NCI-H69 (cell line): ENCODE data around the gene TEN1.

Experiments used
- DNase-seq: peaks from one replicate; lab custom pipeline; 2025; lab: John Stamatoyannopoulos, UW

The TEN1 gene

GRCh38 chr17:75976175-75976848 lies 2.7 kb upstream of the TEN1 start:
- DNase-seq: no peak

- no peak for DNase-seq
Observed at GRCh38 chr17:75979705-75980187, 706 bp downstream of the TEN1 start.

GRCh38 chr17:75980188-75981018 lies 1.4 kb downstream of the TEN1 start:
- DNase-seq: peak; percentile 14

GRCh38 chr17:75981019-75981615 lies 2.1 kb downstream of the TEN1 start:
- no peak for DNase-seq

- peak; percentile 9 for DNase-seq
Observed at GRCh38 chr17:75983501-75984181, 4.6 kb downstream of the TEN1 start.

- no peak for DNase-seq
Observed at GRCh38 chr17:75985986-75986385, 6.9 kb downstream of the TEN1 start.

GRCh38 chr17:75987041-75987440 lies 8.0 kb downstream of the TEN1 start:
- no peak for DNase-seq

- DNase-seq: no peak
Observed at GRCh38 chr17:75991396-75991795, 12.4 kb downstream of the TEN1 start.

- DNase-seq: no peak
Observed at GRCh38 chr17:75994802-75995370, 15.8 kb downstream of the TEN1 start.

GRCh38 chr17:75995385-75995925 lies 16.4 kb downstream of the TEN1 start:
- DNase-seq: no peak

GRCh38 chr17:75996665-75997590 lies 17.9 kb downstream of the TEN1 start:
- DNase-seq: no peak

GRCh38 chr17:75998327-75998795 lies 19.3 kb downstream of the TEN1 start:
- peak; percentile 14 for DNase-seq

GRCh38 chr17:76000016-76000754 lies 21.1 kb downstream of the TEN1 start:
- peak; percentile 58 for DNase-seq

- DNase-seq: no peak
Observed at GRCh38 chr17:76000755-76001521, 21.9 kb downstream of the TEN1 start, which contains the start of gene CDK3. CDK3 (plus strand) TSS chr17:76000855; CDS start chr17:76001426, 571 bp downstream.

GRCh38 chr17:76002100-76002499 lies 23.1 kb downstream of the TEN1 start:
- DNase-seq: no peak

GRCh38 chr17:76003915-76004314 lies 24.9 kb downstream of the TEN1 start:
- DNase-seq: no peak

GRCh38 chr17:76004750-76005262 lies 25.8 kb downstream of the TEN1 start:
- DNase-seq: no peak
